GM12864 (cell line): ENCODE measurements around the gene KCNG2.

Source experiments
- DNase-seq: peaks from one replicate; pipeline ENCODE4 v3.0.0-alpha.2; 2011; ENCODE audit warnings: low read depth
- H3K4me3 ChIP-seq: 2 replicates; pipeline ENCODE4 v1.5.1; 2011; ENCODE audit warnings: mild to moderate bottlenecking, low read depth, low read length, control low read depth
- CTCF ChIP-seq: IDR thresholded peaks from 2 replicates; pipeline ENCODE4 v1.5.1; 2011; ENCODE audit warnings: low read depth, mild to moderate bottlenecking, moderate library complexity, low read length, control low read depth, inconsistent platforms; ENCODE audit errors: missing control alignments

The KCNG2 gene

GRCh38 chr18:79890674-79891073 is 92.9 kb downstream of the KCNG2 start:
- TF ChIP-seq CTCF = no peak
- H3K4me3 ChIP-seq = no peak overlapping the region
- no peak for DNase-seq

- TF ChIP-seq CTCF = no peak
- DNase-seq = no peak
- no peak overlapping the region for H3K4me3 ChIP-seq
Observed at GRCh38 chr18:79896738-79897137, 99.0 kb downstream of the KCNG2 start.

- TF ChIP-seq CTCF = no peak
- no peak overlapping the region for H3K4me3 ChIP-seq
- no peak for DNase-seq
Observed at GRCh38 chr18:79897940-79898625, 100.3 kb downstream of the KCNG2 start.

GRCh38 chr18:79898952-79899608 is 101.3 kb downstream of the KCNG2 start:
- DNase-seq = no peak
- no peak for TF ChIP-seq CTCF
- H3K4me3 ChIP-seq = no peak overlapping the region

GRCh38 chr18:79899609-79900445 is 102.1 kb downstream of the KCNG2 start:
- no peak for DNase-seq
- H3K4me3 ChIP-seq = no peak overlapping the region
- TF ChIP-seq CTCF = no peak

- DNase-seq = no peak
- no peak for TF ChIP-seq CTCF
- no peak overlapping the region for H3K4me3 ChIP-seq
Observed at GRCh38 chr18:79900610-79901570, 103.2 kb downstream of the KCNG2 start.
